ENCODE measurements around the gene CUL4A. TPM values are rescaled to one million over a fixed set of nuclear protein-coding genes. Genes with fewer than 3 reads are reported as not detected.

The CUL4A gene
- total and polyA plus RNA-seq, 2 experiments from 2014 or later: 67.5 to 195 TPM

GRCh38 chr13:113315992-113316391 lies 106.6 kb downstream of the CUL4A start:
- no peak overlapping the region for H3K27ac Mint-ChIP-seq
- Histone ChIP-seq H3K36me3 (ENCODE audit: insufficient read depth) (peaks cover 7% of the 10 kb centered on the region), H4K20me1 (replicated peaks; ENCODE audit: insufficient read depth) (peaks cover 9% of the 10 kb centered on the region; the same call in 1 of the 2 replicates), H3K79me2 (replicated peaks; ENCODE audit: insufficient read depth) (peaks cover 16% of the 10 kb centered on the region), H3K27me3 (ENCODE audit: insufficient read depth) (no peaks in the 10 kb centered on the region), H3K4me3 (no peak overlapping the region), H3K4me2 (no peak overlapping the region), H2AFZ (no peak overlapping the region), H3F3A (replicated peaks; ENCODE audit: low read depth) (0 out of 2 replicates have a peak, but pooled peaks cover 10% of the 10 kb centered on the region), H3K9me2 (ENCODE audit: insufficient read depth) (no peaks in the 10 kb centered on the region), H3K27ac (ENCODE audit: low read depth) (no peak overlapping the region), H3K4me1 (ENCODE audit: insufficient read depth) (no peaks in the 10 kb centered on the region)
- ATAC-seq (no peak), DNase-seq (ENCODE audit: low spot score) (no peak)
- H3K4me1 Mint-ChIP-seq: no peaks in the 10 kb centered on the region
- peaks cover 38% of the 10 kb centered on the region for H3K36me3 Mint-ChIP-seq (ENCODE audit: low read depth)
- no peaks in the 10 kb centered on the region for H3K9me3 Mint-ChIP-seq
- H3K27me3 Mint-ChIP-seq (ENCODE audit: insufficient read depth, low read depth, poor library complexity): peaks cover 6% of the 10 kb centered on the region
- H3K4me3 Mint-ChIP-seq: no peak overlapping the region
- TF ChIP-seq REST (IDR thresholded peaks at IDR 0.05; ENCODE audit: unreplicated experiment) (no peak), EZH2phosphoT487 (IDR thresholded peaks at IDR 0.05; ENCODE audit: unreplicated experiment) (no peak), ZNF331 (CRISPR knock-in tag; IDR thresholded peaks at IDR 0.05; ENCODE audit: low read depth) (no peak), ZNF462 (CRISPR knock-in tag; IDR thresholded peaks at IDR 0.05) (no peak), ZNF114 (CRISPR knock-in tag; IDR thresholded peaks at IDR 0.05) (no peak), JUNB (IDR thresholded peaks at IDR 0.05; ENCODE audit: unreplicated experiment) (no peak)
- TF ChIP-seq, protein P1, sequence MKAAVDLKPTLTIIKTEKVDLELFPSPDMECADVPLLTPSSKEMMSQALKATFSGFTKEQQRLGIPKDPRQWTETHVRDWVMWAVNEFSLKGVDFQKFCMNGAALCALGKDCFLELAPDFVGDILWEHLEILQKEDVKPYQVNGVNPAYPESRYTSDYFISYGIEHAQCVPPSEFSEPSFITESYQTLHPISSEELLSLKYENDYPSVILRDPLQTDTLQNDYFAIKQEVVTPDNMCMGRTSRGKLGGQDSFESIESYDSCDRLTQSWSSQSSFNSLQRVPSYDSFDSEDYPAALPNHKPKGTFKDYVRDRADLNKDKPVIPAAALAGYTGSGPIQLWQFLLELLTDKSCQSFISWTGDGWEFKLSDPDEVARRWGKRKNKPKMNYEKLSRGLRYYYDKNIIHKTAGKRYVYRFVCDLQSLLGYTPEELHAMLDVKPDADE (IDR thresholded peaks at IDR 0.05): no peak

Small RNAs within 50 kb of the gene (microRNA-seq; reads per million reads assigned to microRNA genes)
- gene MIR8075: not detected

Small RNAs within 50 kb of the gene (small RNA-seq; reads per million reads assigned to genes)
- gene AL137002.1 (ENCODE audit: low replicate concordance) (not detected), gene MIR8075 (ENCODE audit: low replicate concordance) (not detected)

Other genes starting within 250 kb of the CUL4A start
- 22.9 and 25.6 TPM in 2 replicates for gene MCF2L, start 240.4 kb upstream of the CUL4A start, total RNA-seq (2014; rRNA removed; shearing (Covaris generic))
- gene MCF2L, start 240.4 kb upstream of the CUL4A start, polyA plus RNA-seq (2016; fragmentation: Nextera tagmentation; extraction: Ambion mirVana): 4.8 and 7.4 TPM in 2 replicates
- gene F7, start 103.8 kb upstream of the CUL4A start, total RNA-seq (2014; rRNA removed; shearing (Covaris generic)): 0.16 and 0.24 TPM in 2 replicates
- gene F7, start 103.8 kb upstream of the CUL4A start, polyA plus RNA-seq (2016; fragmentation: Nextera tagmentation; extraction: Ambion mirVana): 0.16 and 0.21 TPM in 2 replicates
- 0.76 and 1.0 TPM in 2 replicates for gene F10, start 86.8 kb upstream of the CUL4A start, total RNA-seq (2014; rRNA removed; shearing (Covaris generic))
- gene F10, start 86.8 kb upstream of the CUL4A start, polyA plus RNA-seq (2016; fragmentation: Nextera tagmentation; extraction: Ambion mirVana): 1.6 and 1.7 TPM in 2 replicates
- gene PROZ, start 51.0 kb upstream of the CUL4A start, total RNA-seq (2014; rRNA removed; shearing (Covaris generic)): not detected in 2 replicates
- 0.21 and 0.53 TPM in 2 replicates for gene PROZ, start 51.0 kb upstream of the CUL4A start, polyA plus RNA-seq (2016; fragmentation: Nextera tagmentation; extraction: Ambion mirVana)
- gene PCID2, start 944 bp upstream of the CUL4A start, total RNA-seq (2014; rRNA removed; shearing (Covaris generic)): 107 and 110 TPM in 2 replicates
- gene PCID2, start 944 bp upstream of the CUL4A start, polyA plus RNA-seq (2016; fragmentation: Nextera tagmentation; extraction: Ambion mirVana): 77.2 and 79.6 TPM in 2 replicates
- 97.8 and 107 TPM in 2 replicates for gene LAMP1, start 87.6 kb downstream of the CUL4A start, total RNA-seq (2014; rRNA removed; shearing (Covaris generic))
- 34.5 and 36.5 TPM in 2 replicates for gene LAMP1, start 87.6 kb downstream of the CUL4A start, polyA plus RNA-seq (2016; fragmentation: Nextera tagmentation; extraction: Ambion mirVana)
- gene GRTP1, start 154.5 kb downstream of the CUL4A start, total RNA-seq (2014; rRNA removed; shearing (Covaris generic)): 33.9 and 56.2 TPM in 2 replicates
- gene GRTP1, start 154.5 kb downstream of the CUL4A start, polyA plus RNA-seq (2016; fragmentation: Nextera tagmentation; extraction: Ambion mirVana): 55.7 and 61.8 TPM in 2 replicates
- 0.80 and 1.3 TPM in 2 replicates for gene ADPRHL1, start 243.9 kb downstream of the CUL4A start, total RNA-seq (2014; rRNA removed; shearing (Covaris generic))
- 0.96 and 1.0 TPM in 2 replicates for gene ADPRHL1, start 243.9 kb downstream of the CUL4A start, polyA plus RNA-seq (2016; fragmentation: Nextera tagmentation; extraction: Ambion mirVana)